Type B pancreatic cell (in vitro differentiated cells): Measurements from ENCODE around the gene GNAL. TPM values are rescaled to one million over a fixed set of nuclear protein-coding genes. Genes with fewer than 3 reads are reported as not detected.

Source experiments
- DNase-seq: peaks from one replicate; pipeline ENCODE4 v3.0.0; 2021; ENCODE audit warnings: mixed read lengths; ENCODE audit not compliant: unreplicated experiment; ENCODE audit errors: extremely low spot score
- H3K27ac Mint-ChIP-seq: 2 replicates; pipeline ENCODE4 v1.8.0; 2021; ENCODE audit warnings: mild to moderate bottlenecking, mixed read lengths
- H3K27me3 Mint-ChIP-seq: 2 replicates; pipeline ENCODE4 v1.8.0; 2021; ENCODE audit warnings: mixed read lengths
- H3K36me3 Mint-ChIP-seq: 2 replicates; pipeline ENCODE4 v1.8.0; 2021; ENCODE audit warnings: mixed read lengths
- H3K4me1 Mint-ChIP-seq: one replicate; pipeline ENCODE4 v1.8.0; 2021; ENCODE audit warnings: mixed read lengths; ENCODE audit not compliant: unreplicated experiment
- H3K4me3 Mint-ChIP-seq: 2 replicates; pipeline ENCODE4 v1.8.0; 2021; ENCODE audit warnings: mild to moderate bottlenecking, mixed read lengths
- H3K9me3 Mint-ChIP-seq: 2 replicates; pipeline ENCODE4 v1.8.0; 2021; ENCODE audit warnings: mixed read lengths
- CTCF ChIP-seq: fragments of 200-600 bp; sonication (generic); conservative IDR thresholded peaks from 2 replicates; pipeline ENCODE4 v1.5.0; 2021; ENCODE audit warnings: antibody characterized with exemption, mild to moderate bottlenecking
- total RNA-seq: library from RNA; stranded (reverse); gene quantifications from 2 replicates; pipeline ENCODE4 v1.2.1, GENCODE V29; 2021; ENCODE audit warnings: low replicate concordance

The GNAL gene
- total RNA-seq, 1 donor from 2014 or later: 12.9 TPM

DNA sequence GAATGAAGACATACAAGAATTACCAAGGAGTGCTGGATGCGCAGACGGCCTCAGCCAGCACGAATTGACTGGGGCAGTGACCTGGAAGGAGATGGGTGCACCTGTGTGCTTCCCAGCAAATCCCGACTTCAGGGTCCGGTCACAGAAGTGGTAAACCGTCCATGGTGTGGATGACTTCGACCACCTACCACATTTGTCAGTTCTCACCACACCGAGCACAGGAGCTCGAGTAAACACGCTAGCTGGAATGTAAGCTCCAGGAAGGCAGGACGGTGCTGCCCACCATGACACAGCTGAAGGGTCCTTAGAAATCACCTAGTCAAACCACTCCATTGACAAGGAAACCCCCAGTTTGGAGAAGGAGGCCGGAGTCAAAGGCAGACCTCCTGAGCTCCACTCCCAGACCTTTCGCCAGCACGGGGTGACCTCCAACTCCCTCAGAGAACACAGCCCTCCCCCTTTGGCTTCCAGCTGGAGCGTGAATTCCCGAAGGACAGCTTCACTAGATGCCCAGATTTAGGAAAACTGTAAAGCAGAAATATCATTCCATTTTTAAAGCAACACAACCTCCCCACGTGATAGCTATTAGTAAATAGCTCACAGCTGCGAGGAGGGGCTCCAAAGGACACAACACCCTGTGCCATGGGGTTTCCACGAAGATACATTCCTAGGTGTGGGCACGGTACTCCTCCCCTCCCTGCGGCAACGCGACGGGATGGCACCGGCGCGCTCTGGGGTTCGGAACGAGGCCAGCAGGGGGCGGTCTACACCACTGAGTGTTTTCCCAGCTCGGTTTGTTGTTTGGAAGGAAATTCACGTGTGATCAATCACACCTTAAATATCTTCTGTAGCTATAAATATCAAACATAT lies 34.1 kb upstream of the GNAL start:
- Mint-ChIP-seq H3K27me3 (peaks cover 35% of the 10 kb centered on the region), H3K4me1 (peaks cover 5% of the 10 kb centered on the region), H3K9me3 (no peaks in the 10 kb centered on the region), H3K36me3 (no peaks in the 10 kb centered on the region), H3K27ac (peak overlapping the region; percentile 79), H3K4me3 (peak overlapping the region; percentile 71)
- no peak for DNase-seq
- TF ChIP-seq CTCF: peak; percentile 97

DNA sequence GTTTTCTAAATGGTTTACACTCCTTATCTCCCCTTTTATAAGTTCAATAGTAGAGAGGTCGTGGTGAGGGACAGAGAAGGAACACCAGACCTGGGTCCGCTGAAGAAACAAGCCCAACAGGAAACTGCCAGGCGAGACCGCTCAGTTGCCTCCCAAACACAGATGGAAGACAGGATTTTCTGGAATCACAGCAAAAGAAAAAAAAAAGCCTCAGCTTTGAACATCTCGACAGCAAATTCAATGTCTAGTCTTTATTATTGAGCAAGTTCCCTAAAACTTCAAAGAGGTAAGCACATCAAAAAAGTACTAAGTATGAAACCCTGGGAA lies 33.5 kb upstream of the GNAL start:
- Mint-ChIP-seq H3K27me3 (peaks cover 35% of the 10 kb centered on the region), H3K36me3 (no peaks in the 10 kb centered on the region), H3K4me1 (peaks cover 5% of the 10 kb centered on the region), H3K9me3 (no peaks in the 10 kb centered on the region), H3K27ac (peak overlapping the region; percentile 79), H3K4me3 (peak overlapping the region; percentile 71)
- TF ChIP-seq CTCF: no peak
- DNase-seq: no peak

- Mint-ChIP-seq H3K4me3 (no peak overlapping the region), H3K4me1 (peaks cover 5% of the 10 kb centered on the region), H3K9me3 (no peaks in the 10 kb centered on the region), H3K27ac (no peak overlapping the region), H3K36me3 (no peaks in the 10 kb centered on the region), H3K27me3 (peaks cover 31% of the 10 kb centered on the region)
- no peak for TF ChIP-seq CTCF
- no peak for DNase-seq
Measured at GRCh38 chr18:11657152-11657551, 31.9 kb upstream of the GNAL start.

DNA sequence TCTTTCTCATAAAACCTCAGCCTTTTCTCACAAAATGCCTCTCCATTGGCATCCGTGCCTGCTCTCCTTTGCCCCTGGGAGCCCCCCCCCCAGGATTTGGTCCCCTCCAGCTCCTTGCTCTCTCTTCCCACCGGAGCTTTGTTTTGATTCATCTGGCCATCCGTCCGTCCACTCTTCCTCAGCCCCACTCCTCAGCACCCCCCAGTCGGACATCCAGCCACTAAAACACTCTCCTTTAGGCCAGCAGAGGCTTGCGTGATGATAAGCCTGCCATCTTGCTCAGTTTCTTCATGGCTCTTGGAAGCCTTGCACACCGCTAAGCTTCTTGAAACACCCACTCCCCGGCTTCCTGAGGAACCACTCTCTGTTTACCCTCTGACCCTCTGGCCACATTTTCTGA lies 31.5 kb upstream of the GNAL start:
- no peak for DNase-seq
- no peak for TF ChIP-seq CTCF
- H3K4me1 Mint-ChIP-seq: peaks cover 5% of the 10 kb centered on the region
- H3K9me3 Mint-ChIP-seq: no peaks in the 10 kb centered on the region
- no peaks in the 10 kb centered on the region for H3K36me3 Mint-ChIP-seq
- peaks cover 31% of the 10 kb centered on the region for H3K27me3 Mint-ChIP-seq
- no peak overlapping the region for H3K27ac Mint-ChIP-seq
- no peak overlapping the region for H3K4me3 Mint-ChIP-seq

DNA sequence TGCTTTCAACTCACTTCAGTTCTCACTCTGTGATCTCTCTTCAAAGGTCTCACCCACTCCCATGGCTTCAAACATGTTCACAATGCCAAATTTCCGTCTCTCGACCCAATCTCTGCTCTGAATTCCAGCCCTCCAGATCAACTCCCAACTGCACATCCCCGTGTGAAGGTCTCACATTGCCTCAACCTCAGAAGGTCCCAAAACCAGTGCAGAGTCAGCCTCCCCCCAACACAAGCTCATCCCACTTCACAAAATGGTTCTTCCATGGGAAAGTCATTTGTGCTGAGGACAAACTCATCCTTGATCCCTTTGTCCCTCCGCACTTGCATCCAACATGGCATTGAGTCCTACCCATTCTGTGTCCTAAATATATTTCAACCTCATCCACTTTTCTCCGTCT lies 31.0 kb upstream of the GNAL start:
- Mint-ChIP-seq H3K27ac (no peak overlapping the region), H3K4me3 (no peak overlapping the region), H3K36me3 (no peaks in the 10 kb centered on the region), H3K4me1 (peaks cover 5% of the 10 kb centered on the region), H3K9me3 (no peaks in the 10 kb centered on the region), H3K27me3 (peaks cover 31% of the 10 kb centered on the region)
- no peak for TF ChIP-seq CTCF
- no peak for DNase-seq
